Measurements from ENCODE around the gene GPR160.
"Not testable (repeated sequence)": the region's sequence is repeated elsewhere in the genome, so short reads cannot be mapped to it uniquely, and the experiment has no call there.

The GPR160 gene

GRCh38 chr3:170098753-170099152 is 61.0 kb downstream of the GPR160 start:
- Mint-ChIP-seq H3K4me3 (no peak overlapping the region), H3K27ac (peak overlapping the region; percentile 81), H3K9me3 (ENCODE audit: low read depth) (no peaks in the 10 kb centered on the region), H3K4me1 (ENCODE audit: low read depth) (peaks cover 15% of the 10 kb centered on the region), H3K36me3 (peaks cover 14% of the 10 kb centered on the region), H3K27me3 (no peaks in the 10 kb centered on the region)

- H3K36me3 Mint-ChIP-seq = peaks cover 4% of the 10 kb centered on the region
Measured at GRCh38 chr3:170100944-170101343, 63.1 kb downstream of the GPR160 start.

GRCh38 chr3:170102431-170102830 is 64.6 kb downstream of the GPR160 start:
- Mint-ChIP-seq H3K9me3 (ENCODE audit: low read depth) (no peaks in the 10 kb centered on the region), H3K4me1 (ENCODE audit: low read depth) (peaks cover 12% of the 10 kb centered on the region), H3K4me3 (no peak overlapping the region), H3K27ac (no peak overlapping the region), H3K27me3 (no peaks in the 10 kb centered on the region), H3K36me3 (peaks cover 4% of the 10 kb centered on the region)

More at GRCh38 chr3:170100944-170101343, 63.1 kb downstream of the GPR160 start:
- H3K9me3 Mint-ChIP-seq (ENCODE audit: low read depth) = no peaks in the 10 kb centered on the region
- no peaks in the 10 kb centered on the region for H3K27me3 Mint-ChIP-seq
- peak overlapping the region; percentile 46 for H3K27ac Mint-ChIP-seq
- H3K4me1 Mint-ChIP-seq (ENCODE audit: low read depth) = peaks cover 12% of the 10 kb centered on the region
- no peak overlapping the region for H3K4me3 Mint-ChIP-seq

- no peaks in the 10 kb centered on the region for H3K9me3 Mint-ChIP-seq (ENCODE audit: low read depth)
- H3K4me1 Mint-ChIP-seq (ENCODE audit: low read depth) = peaks cover 34% of the 10 kb centered on the region
- no peaks in the 10 kb centered on the region for H3K27me3 Mint-ChIP-seq
- no peak overlapping the region for H3K27ac Mint-ChIP-seq
- H3K36me3 Mint-ChIP-seq = peaks cover 15% of the 10 kb centered on the region
- H3K4me3 Mint-ChIP-seq = no peak overlapping the region
Measured at GRCh38 chr3:170107941-170108340, 70.1 kb downstream of the GPR160 start.

DNA sequence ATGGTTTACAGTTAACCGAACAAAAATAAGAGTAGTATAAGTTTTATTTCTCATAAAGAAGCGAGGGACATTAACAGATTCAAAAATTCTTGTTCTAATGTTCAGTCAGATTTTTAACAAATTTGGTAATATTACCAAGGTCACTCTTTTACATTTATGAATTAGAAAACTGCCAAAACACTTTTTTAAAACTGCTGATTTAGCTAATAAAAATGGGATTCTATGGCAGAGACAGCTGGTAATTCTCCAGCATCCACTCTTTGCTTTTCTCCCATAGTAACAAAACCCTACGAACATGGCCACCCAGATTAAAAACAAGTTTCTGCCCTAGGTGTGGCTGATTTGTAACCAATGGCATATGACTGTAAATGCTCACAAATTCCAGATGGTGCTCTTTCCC is 71.2 kb downstream of the GPR160 start:
- peak overlapping the region; percentile 87 for H3K27ac Mint-ChIP-seq
- no peaks in the 10 kb centered on the region for H3K9me3 Mint-ChIP-seq (ENCODE audit: low read depth)
- peaks cover 19% of the 10 kb centered on the region for H3K36me3 Mint-ChIP-seq
- H3K27me3 Mint-ChIP-seq = no peaks in the 10 kb centered on the region
- H3K4me1 Mint-ChIP-seq (ENCODE audit: low read depth) = peaks cover 37% of the 10 kb centered on the region
- no peak overlapping the region for H3K4me3 Mint-ChIP-seq

DNA sequence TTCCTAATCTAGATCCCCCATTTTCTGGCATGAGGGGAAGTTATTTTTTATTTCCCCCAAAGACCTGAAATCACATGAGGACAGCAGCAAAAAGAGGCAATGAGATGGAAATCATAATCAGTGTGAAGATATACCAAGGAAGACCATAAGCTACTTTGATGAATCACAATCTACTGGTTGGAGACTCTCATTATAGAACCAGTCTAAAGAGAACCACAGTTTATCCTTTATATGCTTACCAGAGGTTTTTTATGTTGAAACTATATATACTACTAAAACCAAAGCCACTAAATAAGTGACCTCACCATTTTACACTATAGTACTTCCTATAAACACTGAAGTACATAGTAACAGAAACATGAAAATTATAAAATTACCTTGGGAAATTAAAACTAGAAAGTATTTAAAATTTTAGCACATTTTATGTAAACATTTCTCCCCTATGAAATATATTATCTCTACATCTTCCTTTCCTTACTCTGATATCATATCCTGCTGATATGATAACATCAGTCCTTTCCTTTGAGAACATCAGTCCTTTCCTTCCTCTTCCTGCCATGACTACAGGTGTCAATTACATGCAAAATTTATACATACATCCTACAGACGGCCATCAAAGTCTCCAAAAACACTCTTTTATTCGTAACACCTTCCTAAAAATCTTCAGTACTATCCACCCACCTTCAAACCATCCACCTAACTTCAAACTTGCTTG is 71.9 kb downstream of the GPR160 start:
- Mint-ChIP-seq H3K4me1 (ENCODE audit: low read depth) (peaks cover 37% of the 10 kb centered on the region), H3K36me3 (peaks cover 19% of the 10 kb centered on the region), H3K27ac (peak overlapping the region; percentile 87), H3K27me3 (no peaks in the 10 kb centered on the region), H3K9me3 (ENCODE audit: low read depth) (no peaks in the 10 kb centered on the region), H3K4me3 (no peak overlapping the region)

GRCh38 chr3:170111147-170111771 is 73.5 kb downstream of the GPR160 start:
- H3K27ac Mint-ChIP-seq = peak overlapping the region; percentile 64
- no peaks in the 10 kb centered on the region for H3K9me3 Mint-ChIP-seq (ENCODE audit: low read depth)
- H3K4me1 Mint-ChIP-seq (ENCODE audit: low read depth) = peaks cover 37% of the 10 kb centered on the region
- peaks cover 19% of the 10 kb centered on the region for H3K36me3 Mint-ChIP-seq
- no peaks in the 10 kb centered on the region for H3K27me3 Mint-ChIP-seq
- H3K4me3 Mint-ChIP-seq = no peak overlapping the region

DNA sequence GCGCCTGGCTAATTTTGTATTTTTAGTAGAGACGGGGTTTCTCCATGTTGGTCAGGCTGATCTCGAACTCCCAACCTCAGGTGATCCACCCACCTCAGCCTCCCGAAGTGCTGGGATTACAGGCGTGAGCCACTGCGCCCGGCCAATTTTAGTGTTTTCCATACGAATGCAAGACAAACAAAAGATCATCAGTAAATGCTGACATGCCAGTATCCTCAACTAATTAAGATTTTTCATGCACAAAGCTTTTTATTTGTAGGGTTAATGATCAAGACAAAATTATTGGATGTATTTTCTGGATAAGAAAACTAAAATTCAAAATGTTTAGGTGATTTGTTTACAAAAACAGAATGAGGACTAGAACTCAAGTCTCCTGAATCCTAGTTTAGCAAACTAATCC is 76.4 kb downstream of the GPR160 start:
- Mint-ChIP-seq H3K4me1 (ENCODE audit: low read depth) (peaks cover 29% of the 10 kb centered on the region), H3K27ac (peak overlapping the region; percentile 10), H3K36me3 (peaks cover 18% of the 10 kb centered on the region)
- H3K4me3 Mint-ChIP-seq; H3K27me3 Mint-ChIP-seq; H3K9me3 Mint-ChIP-seq (ENCODE audit: low read depth): not testable (repeated sequence)

DNA sequence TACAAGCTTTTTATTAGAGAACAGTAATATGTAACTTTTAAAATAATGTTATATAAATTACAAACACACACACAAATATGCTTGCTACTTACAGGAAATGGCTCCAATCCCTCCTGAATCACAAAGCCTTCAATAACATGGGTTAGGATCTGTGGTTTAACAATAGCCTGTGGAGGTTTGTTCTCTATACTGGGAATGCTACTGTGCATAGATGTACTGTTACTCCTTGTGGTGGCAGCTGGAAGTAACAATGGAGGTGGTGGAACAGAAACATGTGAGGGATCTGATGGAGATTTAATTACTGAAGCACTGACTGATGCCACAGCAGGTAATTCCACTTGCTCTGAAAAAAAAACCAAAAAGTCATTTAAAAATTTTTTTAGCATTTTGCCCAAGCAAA is 79.3 kb downstream of the GPR160 start:
- Mint-ChIP-seq H3K27me3 (no peaks in the 10 kb centered on the region), H3K27ac (no peak overlapping the region), H3K9me3 (ENCODE audit: low read depth) (no peaks in the 10 kb centered on the region), H3K4me3 (no peak overlapping the region), H3K36me3 (peaks cover 6% of the 10 kb centered on the region), H3K4me1 (ENCODE audit: low read depth) (peaks cover 7% of the 10 kb centered on the region)

- Mint-ChIP-seq H3K36me3 (peaks cover 11% of the 10 kb centered on the region), H3K4me3 (peak overlapping the region; percentile 51), H3K27me3 (no peaks in the 10 kb centered on the region), H3K9me3 (ENCODE audit: low read depth) (peaks cover under 1% of the 10 kb centered on the region), H3K4me1 (ENCODE audit: low read depth) (peaks cover 33% of the 10 kb centered on the region), H3K27ac (peak overlapping the region; percentile 76)
Measured at GRCh38 chr3:170128259-170128976, 90.6 kb downstream of the GPR160 start.

DNA sequence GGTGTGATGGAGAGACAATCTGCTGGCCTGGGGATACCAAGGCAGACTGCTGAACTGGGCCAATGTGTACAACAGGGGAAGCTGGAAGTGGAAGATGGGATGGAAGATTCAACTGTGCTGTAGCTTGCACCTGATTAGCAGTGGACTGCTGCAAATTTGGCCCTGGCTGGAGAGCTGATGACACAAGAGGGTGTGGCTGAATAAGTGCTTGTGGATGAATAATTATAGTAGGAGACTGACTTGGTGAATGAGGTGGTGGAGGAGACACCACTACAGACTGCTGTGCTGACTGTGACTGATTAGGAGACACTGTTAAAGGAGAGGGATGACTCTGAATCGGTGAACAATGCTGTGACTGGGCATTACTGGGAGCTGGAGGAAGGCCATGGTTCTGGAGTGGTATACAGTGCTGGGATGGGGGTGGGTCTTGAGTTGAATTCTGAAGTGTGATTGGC is 91.2 kb downstream of the GPR160 start:
- Mint-ChIP-seq H3K27ac (peak overlapping the region; percentile 76), H3K4me3 (peak overlapping the region; percentile 51), H3K4me1 (ENCODE audit: low read depth) (peaks cover 35% of the 10 kb centered on the region), H3K27me3 (no peaks in the 10 kb centered on the region), H3K9me3 (ENCODE audit: low read depth) (peaks cover 4% of the 10 kb centered on the region), H3K36me3 (peaks cover 15% of the 10 kb centered on the region)

DNA sequence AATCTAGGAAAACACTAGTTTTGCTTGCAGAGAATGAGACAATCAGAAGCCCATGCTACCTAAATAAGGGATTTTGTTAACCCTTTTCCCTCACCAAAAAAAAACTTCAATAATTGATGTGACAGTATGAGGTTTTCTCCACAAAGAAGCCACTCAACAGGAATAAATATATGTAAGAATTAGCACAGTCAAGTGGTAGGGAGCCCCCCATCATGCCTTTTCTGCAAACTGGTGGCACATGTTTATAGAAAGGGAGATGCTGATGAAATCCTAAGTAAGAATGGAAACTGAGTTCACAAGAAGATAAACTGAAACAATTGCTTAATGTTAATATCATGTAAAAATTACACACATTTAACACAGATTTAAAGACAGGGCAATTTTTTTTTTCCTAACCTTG is 92.7 kb downstream of the GPR160 start:
- H3K4me1 Mint-ChIP-seq (ENCODE audit: low read depth) = peaks cover 35% of the 10 kb centered on the region
- no peaks in the 10 kb centered on the region for H3K27me3 Mint-ChIP-seq
- H3K36me3 Mint-ChIP-seq = peaks cover 24% of the 10 kb centered on the region
- peaks cover 4% of the 10 kb centered on the region for H3K9me3 Mint-ChIP-seq (ENCODE audit: low read depth)
- no peak overlapping the region for H3K4me3 Mint-ChIP-seq
- peak overlapping the region; percentile 64 for H3K27ac Mint-ChIP-seq

GRCh38 chr3:170132335-170132734 is 94.5 kb downstream of the GPR160 start:
- Mint-ChIP-seq H3K4me1 (ENCODE audit: low read depth) (peaks cover 41% of the 10 kb centered on the region), H3K27me3 (no peaks in the 10 kb centered on the region), H3K4me3 (no peak overlapping the region), H3K36me3 (peaks cover 29% of the 10 kb centered on the region), H3K9me3 (ENCODE audit: low read depth) (peaks cover 4% of the 10 kb centered on the region), H3K27ac (no peak overlapping the region)

Data from activated naive CD8-positive, alpha-beta T cell (primary cell).